Measurements from ENCODE around the gene MED12L. TPM values are rescaled to one million over a fixed set of nuclear protein-coding genes. Genes with fewer than 3 reads are reported as not detected.

The MED12L gene
- total and polyA plus RNA-seq, 12 donors = 0.03 to 4.5 (median 0.71) TPM

GRCh38 chr3:151393146-151393830 is 307.8 kb downstream of the MED12L start:
- WGBS, 2 donors = 50 to 54% methylated on average over 3 of the region's 3 CpGs
- ATAC-seq (no peak), DNase-seq (no peak)
- no peak for TF ChIP-seq CTCF (IDR thresholded peaks at IDR 0.05)
- Histone ChIP-seq H3K9me3 (no peaks in the 10 kb centered on the region), H3K27me3 (no peaks in the 10 kb centered on the region), H3K27ac (no peak overlapping the region), H3K36me3 (no peaks in the 10 kb centered on the region), H3K4me1 (peaks cover 0 to 6% (median 0%) of the 10 kb centered on the region in 9 donors), H3K4me3 (no peak overlapping the region)
- intact Hi-C loops (cut with DNase I) = no loop called here

- no peak for ATAC-seq
- H3K27me3 ChIP-seq = no peaks in the 10 kb centered on the region
Observed at GRCh38 chr3:151393941-151394340, 308.5 kb downstream of the MED12L start.

GRCh38 chr3:151394611-151395010 is 309.1 kb downstream of the MED12L start:
- WGBS, 2 donors = 84 to 86% methylated on average over 8 of the region's 8 CpGs
- DNase-seq = no peak
- Histone ChIP-seq H3K4me1 (peaks cover 0 to 6% (median 0%) of the 10 kb centered on the region in 9 donors), H3K27ac (no peak overlapping the region), H3K27me3 (no peaks in the 10 kb centered on the region), H3K9me3 (no peaks in the 10 kb centered on the region), H3K36me3 (no peaks in the 10 kb centered on the region), H3K4me3 (no peak overlapping the region)
- TF ChIP-seq CTCF (IDR thresholded peaks at IDR 0.05) = no peak
- no peak for ATAC-seq
- intact Hi-C loops (cut with DNase I) = no loop called here

More at GRCh38 chr3:151393941-151394340, 308.5 kb downstream of the MED12L start:
- WGBS, 2 donors = 58 to 60% methylated on average over 4 of the region's 4 CpGs
- no peaks in the 10 kb centered on the region for H3K36me3 ChIP-seq
- H3K4me3 ChIP-seq = no peak overlapping the region
- intact Hi-C loops (cut with DNase I) = no loop called here
- no peak overlapping the region for H3K27ac ChIP-seq
- no peak for DNase-seq
- no peaks in the 10 kb centered on the region for H3K9me3 ChIP-seq
- no peak for TF ChIP-seq CTCF (IDR thresholded peaks at IDR 0.05)
- peaks cover 0 to 3% (median 0%) of the 10 kb centered on the region in 9 donors for H3K4me1 ChIP-seq

- H3K36me3 ChIP-seq = no peaks in the 10 kb centered on the region
- no peak for TF ChIP-seq CTCF (IDR thresholded peaks at IDR 0.05)
- H3K27me3 ChIP-seq = no peaks in the 10 kb centered on the region
- 93 to 97% methylated on average over 3 of the region's 3 CpGs for WGBS, 2 donors
- no peaks in the 10 kb centered on the region for H3K9me3 ChIP-seq
- no peak overlapping the region for H3K27ac ChIP-seq
- H3K4me1 ChIP-seq = peaks cover 0 to 6% (median 0%) of the 10 kb centered on the region in 9 donors
- ATAC-seq = no peak
- DNase-seq = no peak
- intact Hi-C loops (cut with DNase I) = no loop called here
- H3K4me3 ChIP-seq = no peak overlapping the region
Observed at GRCh38 chr3:151395806-151396205, 310.3 kb downstream of the MED12L start.

All from heart right ventricle (tissue), 16 donors.